ENCODE measurements around the gene NCKAP5L.
A peak's percentile ranks its signal among the peaks of the same experiment; 100 is the strongest.

NCKAP5L gene

GRCh38 chr12:49819786-49820185 is 8.4 kb downstream of the NCKAP5L start:
- Histone ChIP-seq H3K4me2 (ENCODE audit: low read length) (no peak overlapping the region), H4K20me1 (ENCODE audit: control insufficient read depth, insufficient read depth, low read depth, low read length) (no peaks in the 10 kb centered on the region)

GRCh38 chr12:49818241-49818895 is 9.8 kb downstream of the NCKAP5L start:
- H3K4me1 ChIP-seq (ENCODE audit: control insufficient read depth, low read length), result peaks cover 24% of the 10 kb centered on the region
- no peaks in the 10 kb centered on the region; the same call in 1 of the 2 replicates for H3K36me3 ChIP-seq (ENCODE audit: control insufficient read depth, low read length)
- H4K20me1 ChIP-seq (ENCODE audit: control insufficient read depth, insufficient read depth, low read depth, low read length), result no peaks in the 10 kb centered on the region
- H3K9me3 ChIP-seq (ENCODE audit: control insufficient read depth, insufficient read depth, low read length), result no peaks in the 10 kb centered on the region
- H3K79me2 ChIP-seq (ENCODE audit: control insufficient read depth, low read length), result peaks cover 18% of the 10 kb centered on the region
- H3K9me2 ChIP-seq (replicated peaks; ENCODE audit: control insufficient read depth, low read length), result no peaks in the 10 kb centered on the region
- TF ChIP-seq CTCF (IDR thresholded peaks at IDR 0.05; ENCODE audit: low read depth, low read length, poor library complexity, severe bottlenecking) (no peak), EZH2phosphoT487 (IDR thresholded peaks at IDR 0.05; ENCODE audit: borderline replicate concordance, low read length) (no peak)
- no peak overlapping the region for H3K4me2 ChIP-seq (ENCODE audit: low read length)
- H3F3A ChIP-seq (ENCODE audit: control insufficient read depth, insufficient read depth), result peaks cover 6% of the 10 kb centered on the region
- H3K27me3 ChIP-seq (ENCODE audit: control insufficient read depth, low read length), result no peaks in the 10 kb centered on the region
- no peak overlapping the region for H3K27ac ChIP-seq (ENCODE audit: low read depth, low read length)
- H3K4me3 ChIP-seq (ENCODE audit: low read length), result no peak overlapping the region

More at GRCh38 chr12:49819786-49820185, 8.4 kb downstream of the NCKAP5L start:
- peaks cover 6% of the 10 kb centered on the region for H3F3A ChIP-seq (ENCODE audit: control insufficient read depth, insufficient read depth)
- H3K36me3 ChIP-seq (ENCODE audit: control insufficient read depth, low read length), result no peaks in the 10 kb centered on the region; the same call in 1 of the 2 replicates
- peaks cover 24% of the 10 kb centered on the region for H3K79me2 ChIP-seq (ENCODE audit: control insufficient read depth, low read length)
- H3K27me3 ChIP-seq (ENCODE audit: control insufficient read depth, low read length), result no peaks in the 10 kb centered on the region
- no peak overlapping the region for H3K27ac ChIP-seq (ENCODE audit: low read depth, low read length)
- H3K4me1 ChIP-seq (ENCODE audit: control insufficient read depth, low read length), result peaks cover 19% of the 10 kb centered on the region
- no peak for TF ChIP-seq EZH2phosphoT487 (IDR thresholded peaks at IDR 0.05; ENCODE audit: borderline replicate concordance, low read length)
- no peak for TF ChIP-seq CTCF (IDR thresholded peaks at IDR 0.05; ENCODE audit: low read depth, low read length, poor library complexity, severe bottlenecking)
- H3K9me3 ChIP-seq (ENCODE audit: control insufficient read depth, insufficient read depth, low read length), result no peaks in the 10 kb centered on the region
- H3K4me3 ChIP-seq (ENCODE audit: low read length), result no peak overlapping the region
- H3K9me2 ChIP-seq (replicated peaks; ENCODE audit: control insufficient read depth, low read length), result no peaks in the 10 kb centered on the region

- H3K9me2 ChIP-seq (replicated peaks; ENCODE audit: control insufficient read depth, low read length), result no peaks in the 10 kb centered on the region
- H3K36me3 ChIP-seq (ENCODE audit: control insufficient read depth, low read length), result no peaks in the 10 kb centered on the region
- H3K9me3 ChIP-seq (ENCODE audit: control insufficient read depth, insufficient read depth, low read length), result no peaks in the 10 kb centered on the region
- H3K4me3 ChIP-seq (ENCODE audit: low read length), result no peak overlapping the region; the same call in 1 of the 2 replicates
- H3F3A ChIP-seq (ENCODE audit: control insufficient read depth, insufficient read depth), result peaks cover 3% of the 10 kb centered on the region; the same call in 1 of the 2 replicates
- H3K27ac ChIP-seq (ENCODE audit: low read depth, low read length), result no peak overlapping the region; the same call in 1 of the 2 replicates
- no peaks in the 10 kb centered on the region for H4K20me1 ChIP-seq (ENCODE audit: control insufficient read depth, insufficient read depth, low read depth, low read length)
- H3K27me3 ChIP-seq (ENCODE audit: control insufficient read depth, low read length), result no peaks in the 10 kb centered on the region
- peak overlapping the region; percentile 75 for H3K4me2 ChIP-seq (ENCODE audit: low read length)
- H3K4me1 ChIP-seq (ENCODE audit: control insufficient read depth, low read length), result peaks cover 44% of the 10 kb centered on the region
- H3K79me2 ChIP-seq (ENCODE audit: control insufficient read depth, low read length), result 0 out of 2 replicates have a peak, but pooled peaks cover 3% of the 10 kb centered on the region
- TF ChIP-seq CTCF (IDR thresholded peaks at IDR 0.05; ENCODE audit: low read depth, low read length, poor library complexity, severe bottlenecking) (no peak), EZH2phosphoT487 (IDR thresholded peaks at IDR 0.05; ENCODE audit: borderline replicate concordance, low read length) (no peak)
Measured at GRCh38 chr12:49813131-49813530, 15.1 kb downstream of the NCKAP5L start.
